Transverse colon (tissue), 3 donors: Measurements from ENCODE around the gene NEXMIF.

Source experiments
- POLR2A ChIP-seq: fragments of 450-650 bp; IDR thresholded peaks from one replicate; pipeline ENCODE4 v1.6.1; 2016; ENCODE audit warnings: antibody characterized with exemption, mild to moderate bottlenecking, moderate library complexity
- TF ChIP-seq, protein P1 (sequence below), 5 experiments: fragments of 200-600 bp in 3 of 5; fragments of 450-650 bp in 2 of 5; sonication (generic) in 3 of 5; IDR thresholded peaks; 1 replicate in 2 of 5; 2 replicates in 3 of 5; pipeline ENCODE4 v1.5.1; 2016 to 2017; ENCODE audit warnings: antibody characterized with exemption in 5 of 5, inconsistent platforms in 3 of 5, mild to moderate bottlenecking in 2 of 5, moderate library complexity in 1 of 5

DNA sequence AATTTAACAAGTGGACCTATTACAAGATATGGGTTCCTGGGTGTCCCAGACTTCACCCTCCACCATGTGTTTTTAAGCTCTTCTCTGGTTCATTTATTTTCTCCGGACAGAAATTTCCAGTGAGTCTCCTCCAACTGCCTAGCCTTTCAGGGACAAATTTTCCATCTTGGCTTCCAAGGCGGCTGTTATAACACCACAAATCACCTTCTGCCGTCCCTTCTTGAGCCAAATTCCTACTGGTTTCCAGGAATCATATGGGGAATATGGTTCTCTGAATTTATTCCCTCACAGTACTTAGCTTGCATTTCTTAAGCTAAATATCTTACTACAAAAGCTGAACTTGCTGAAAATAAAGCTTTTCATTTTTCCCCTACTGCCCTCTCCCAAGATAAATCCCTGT, 18.8 kb downstream of the NEXMIF start:
- TF ChIP-seq, protein P1, sequence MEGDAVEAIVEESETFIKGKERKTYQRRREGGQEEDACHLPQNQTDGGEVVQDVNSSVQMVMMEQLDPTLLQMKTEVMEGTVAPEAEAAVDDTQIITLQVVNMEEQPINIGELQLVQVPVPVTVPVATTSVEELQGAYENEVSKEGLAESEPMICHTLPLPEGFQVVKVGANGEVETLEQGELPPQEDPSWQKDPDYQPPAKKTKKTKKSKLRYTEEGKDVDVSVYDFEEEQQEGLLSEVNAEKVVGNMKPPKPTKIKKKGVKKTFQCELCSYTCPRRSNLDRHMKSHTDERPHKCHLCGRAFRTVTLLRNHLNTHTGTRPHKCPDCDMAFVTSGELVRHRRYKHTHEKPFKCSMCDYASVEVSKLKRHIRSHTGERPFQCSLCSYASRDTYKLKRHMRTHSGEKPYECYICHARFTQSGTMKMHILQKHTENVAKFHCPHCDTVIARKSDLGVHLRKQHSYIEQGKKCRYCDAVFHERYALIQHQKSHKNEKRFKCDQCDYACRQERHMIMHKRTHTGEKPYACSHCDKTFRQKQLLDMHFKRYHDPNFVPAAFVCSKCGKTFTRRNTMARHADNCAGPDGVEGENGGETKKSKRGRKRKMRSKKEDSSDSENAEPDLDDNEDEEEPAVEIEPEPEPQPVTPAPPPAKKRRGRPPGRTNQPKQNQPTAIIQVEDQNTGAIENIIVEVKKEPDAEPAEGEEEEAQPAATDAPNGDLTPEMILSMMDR (IDR thresholded peaks at IDR 0.05), result no peak
- no peak for TF ChIP-seq POLR2A
